ENCODE data around the gene GK2. TPM values are rescaled to one million over a fixed set of nuclear protein-coding genes. Genes with fewer than 3 reads are reported as not detected.

The GK2 gene
- total and polyA plus RNA-seq, 9 of the 15 experiments (the other 6 are each of a cell fraction or from before 2014, with no cell fraction given): 0.07 TPM; not detected in 8

- TF ChIP-seq ZNF518B (CRISPR knock-in tag; IDR thresholded peaks at IDR 0.05) (no peak), TEAD4 (IDR thresholded peaks at IDR 0.05; ENCODE audit: low read length) (no peak), TEAD4 (CRISPR knock-in tag; IDR thresholded peaks at IDR 0.05; ENCODE audit: borderline replicate concordance) (no peak), SNIP1 (IDR thresholded peaks at IDR 0.05; ENCODE audit: low read depth) (no peak), L3MBTL2 (IDR thresholded peaks at IDR 0.05) (no peak), ID3 (CRISPR knock-in tag; IDR thresholded peaks at IDR 0.05) (no peak), ID3 (tag; IDR thresholded peaks at IDR 0.05) (no peak), PHF20 (IDR thresholded peaks at IDR 0.05; ENCODE audit: partially characterized antibody) (no peak), TGIF2 (CRISPR knock-in tag; IDR thresholded peaks at IDR 0.05) (no peak), ZBTB12 (CRISPR knock-in tag; IDR thresholded peaks at IDR 0.05) (no peak), ZBTB17 (CRISPR knock-in tag; IDR thresholded peaks at IDR 0.05) (no peak)
- TF ChIP-seq, protein P1, sequence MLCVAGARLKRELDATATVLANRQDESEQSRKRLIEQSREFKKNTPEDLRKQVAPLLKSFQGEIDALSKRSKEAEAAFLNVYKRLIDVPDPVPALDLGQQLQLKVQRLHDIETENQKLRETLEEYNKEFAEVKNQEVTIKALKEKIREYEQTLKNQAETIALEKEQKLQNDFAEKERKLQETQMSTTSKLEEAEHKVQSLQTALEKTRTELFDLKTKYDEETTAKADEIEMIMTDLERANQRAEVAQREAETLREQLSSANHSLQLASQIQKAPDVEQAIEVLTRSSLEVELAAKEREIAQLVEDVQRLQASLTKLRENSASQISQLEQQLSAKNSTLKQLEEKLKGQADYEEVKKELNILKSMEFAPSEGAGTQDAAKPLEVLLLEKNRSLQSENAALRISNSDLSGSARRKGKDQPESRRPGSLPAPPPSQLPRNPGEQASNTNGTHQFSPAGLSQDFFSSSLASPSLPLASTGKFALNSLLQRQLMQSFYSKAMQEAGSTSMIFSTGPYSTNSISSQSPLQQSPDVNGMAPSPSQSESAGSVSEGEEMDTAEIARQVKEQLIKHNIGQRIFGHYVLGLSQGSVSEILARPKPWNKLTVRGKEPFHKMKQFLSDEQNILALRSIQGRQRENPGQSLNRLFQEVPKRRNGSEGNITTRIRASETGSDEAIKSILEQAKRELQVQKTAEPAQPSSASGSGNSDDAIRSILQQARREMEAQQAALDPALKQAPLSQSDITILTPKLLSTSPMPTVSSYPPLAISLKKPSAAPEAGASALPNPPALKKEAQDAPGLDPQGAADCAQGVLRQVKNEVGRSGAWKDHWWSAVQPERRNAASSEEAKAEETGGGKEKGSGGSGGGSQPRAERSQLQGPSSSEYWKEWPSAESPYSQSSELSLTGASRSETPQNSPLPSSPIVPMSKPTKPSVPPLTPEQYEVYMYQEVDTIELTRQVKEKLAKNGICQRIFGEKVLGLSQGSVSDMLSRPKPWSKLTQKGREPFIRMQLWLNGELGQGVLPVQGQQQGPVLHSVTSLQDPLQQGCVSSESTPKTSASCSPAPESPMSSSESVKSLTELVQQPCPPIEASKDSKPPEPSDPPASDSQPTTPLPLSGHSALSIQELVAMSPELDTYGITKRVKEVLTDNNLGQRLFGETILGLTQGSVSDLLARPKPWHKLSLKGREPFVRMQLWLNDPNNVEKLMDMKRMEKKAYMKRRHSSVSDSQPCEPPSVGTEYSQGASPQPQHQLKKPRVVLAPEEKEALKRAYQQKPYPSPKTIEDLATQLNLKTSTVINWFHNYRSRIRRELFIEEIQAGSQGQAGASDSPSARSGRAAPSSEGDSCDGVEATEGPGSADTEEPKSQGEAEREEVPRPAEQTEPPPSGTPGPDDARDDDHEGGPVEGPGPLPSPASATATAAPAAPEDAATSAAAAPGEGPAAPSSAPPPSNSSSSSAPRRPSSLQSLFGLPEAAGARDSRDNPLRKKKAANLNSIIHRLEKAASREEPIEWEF (CRISPR knock-in tag; IDR thresholded peaks at IDR 0.05): no peak
Measured at GRCh38 chr4:79442422-79442821, 34.4 kb upstream of the GK2 start (continued).
